GM18498 (cell line): ENCODE results near the gene XPC.

Source experiments
- ATAC-seq: cut with Tn5 transposase; IDR thresholded peaks from one replicate; pipeline ENCODE4 v1.9.1; 2021; ENCODE audit warnings: mild to moderate bottlenecking, moderate library complexity; ENCODE audit not compliant: unreplicated experiment

Gene XPC

DNA sequence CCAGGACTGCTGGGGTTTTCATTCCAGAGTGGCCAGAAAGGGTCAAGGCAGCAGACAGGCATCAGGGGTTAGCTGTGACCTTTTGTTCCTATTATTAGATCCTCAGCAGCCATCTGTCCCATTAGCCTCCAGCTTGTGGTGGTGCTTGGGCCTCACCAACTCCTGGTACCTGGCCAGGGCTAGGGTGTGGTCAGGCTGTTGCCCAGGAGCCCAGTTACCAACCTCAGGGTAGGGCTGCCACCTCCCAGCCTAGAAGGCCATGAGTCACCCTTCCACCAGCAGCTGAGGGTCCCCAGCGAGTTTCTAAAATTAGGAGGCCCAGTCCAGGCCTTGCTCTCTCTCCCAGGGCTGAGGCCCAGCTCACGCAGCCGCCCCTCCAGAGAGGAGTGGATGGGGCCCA, 41.4 kb downstream of the XPC start:
- ATAC-seq = no peak

GRCh38 chr3:14135581-14135980, 42.8 kb downstream of the XPC start:
- no peak for ATAC-seq

- ATAC-seq = no peak
These were observed 44.1 kb downstream of the XPC start for GRCh38 chr3:14134291-14134690.

DNA sequence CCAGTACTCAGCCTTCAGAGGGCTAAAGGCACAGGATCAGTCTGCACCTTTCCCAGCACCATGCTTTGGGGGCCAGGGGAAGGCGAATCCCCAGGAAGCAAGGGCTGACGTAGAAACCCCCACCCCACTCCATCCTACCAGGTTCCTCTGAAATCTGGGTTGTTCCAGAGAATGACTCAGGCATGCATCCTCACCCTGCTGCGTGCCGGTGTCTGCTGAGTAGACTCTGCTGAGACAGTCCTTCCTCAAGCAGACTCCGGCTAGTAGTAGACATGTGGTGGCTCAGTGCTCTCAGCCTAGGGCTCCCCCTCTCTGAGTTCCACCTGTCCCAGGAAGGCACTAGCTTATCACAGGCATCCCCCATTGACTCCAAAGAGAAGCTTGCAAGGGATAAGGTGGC, 44.5 kb downstream of the XPC start:
- ATAC-seq = no peak

GRCh38 chr3:14133188-14133800, 45.1 kb downstream of the XPC start:
- ATAC-seq = no peak

DNA sequence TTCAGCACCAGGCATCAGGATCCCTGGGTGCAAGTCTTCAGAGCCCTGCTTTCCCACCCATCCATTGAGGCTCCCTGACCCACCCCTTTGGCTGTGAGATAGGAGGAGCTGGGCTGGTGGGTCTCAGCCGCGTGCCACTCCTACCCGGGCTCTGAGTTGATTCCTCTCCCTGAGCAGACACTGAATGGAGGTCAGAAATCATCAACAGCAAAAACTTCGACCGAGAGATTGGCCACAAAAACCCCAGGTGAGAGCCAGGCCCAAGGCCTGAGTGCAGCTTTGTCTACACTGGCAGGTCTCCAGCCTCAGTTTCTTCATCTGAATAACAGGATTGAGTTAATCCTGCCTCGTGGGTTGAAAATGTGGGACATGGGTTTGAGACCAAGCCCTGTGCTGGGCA, 45.7 kb downstream of the XPC start:
- no peak for ATAC-seq

DNA sequence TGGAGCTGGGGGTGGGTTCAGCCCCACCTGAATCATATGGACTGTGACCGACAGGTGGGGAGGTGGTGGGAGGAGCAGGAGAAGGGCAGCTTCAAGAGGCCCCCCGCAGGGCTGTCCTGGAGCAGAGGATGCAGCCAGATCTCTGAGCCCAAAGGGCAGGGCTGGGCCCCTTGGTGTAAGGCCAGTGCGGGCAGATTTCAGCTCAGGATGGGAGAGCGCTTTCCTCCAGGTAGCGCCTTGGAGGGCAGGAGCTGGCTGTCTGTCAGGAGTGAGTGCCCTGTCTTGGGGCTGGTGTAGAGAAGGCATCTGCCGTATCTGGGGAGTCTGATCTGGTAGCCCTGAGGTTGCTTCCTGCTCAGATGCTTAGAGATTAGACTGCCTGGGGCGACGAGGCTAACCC, 46.3 kb downstream of the XPC start:
- ATAC-seq = no peak

GRCh38 chr3:14131134-14131533, 47.3 kb downstream of the XPC start:
- no peak for ATAC-seq

DNA sequence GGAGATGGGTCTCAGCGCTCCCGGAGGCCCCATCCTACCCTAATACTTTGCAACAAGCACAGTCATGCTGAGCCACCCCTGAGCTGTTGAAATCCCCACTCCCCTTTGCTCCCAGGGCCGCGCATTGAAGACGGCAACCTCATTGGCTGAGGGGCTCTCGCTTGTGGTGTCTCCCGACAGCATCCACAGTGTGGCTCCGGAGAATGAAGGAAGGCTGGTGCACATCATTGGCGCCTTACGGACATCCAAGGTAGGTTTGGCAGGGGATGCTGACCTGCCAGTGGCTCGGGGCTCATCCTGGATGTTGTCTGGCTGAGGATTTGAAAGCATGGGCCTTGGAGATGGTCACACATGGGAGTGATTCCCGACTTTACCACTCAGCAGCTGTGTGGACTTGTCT, 47.7 kb downstream of the XPC start:
- ATAC-seq = no peak

GRCh38 chr3:14130230-14130629, 48.2 kb downstream of the XPC start:
- no peak for ATAC-seq

DNA sequence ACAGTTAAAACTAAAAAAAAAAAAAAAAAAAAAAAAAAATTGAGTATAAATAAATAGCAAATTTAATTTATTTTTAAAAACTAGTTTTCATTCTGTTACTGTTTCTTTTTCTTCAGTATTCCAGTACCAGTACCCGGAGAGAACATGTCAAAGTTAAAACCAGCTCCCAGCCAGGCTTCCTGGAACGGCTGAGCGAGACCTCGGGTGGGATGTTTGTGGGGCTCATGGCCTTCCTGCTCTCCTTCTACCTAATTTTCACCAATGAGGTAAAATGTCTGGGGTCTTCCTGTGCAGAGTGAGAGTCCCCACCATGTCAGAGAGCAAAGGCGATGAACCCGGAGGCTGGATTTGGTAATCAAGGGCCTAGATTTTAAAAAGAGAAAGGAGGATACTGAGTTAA, 49.1 kb downstream of the XPC start:
- no peak for ATAC-seq

GRCh38 chr3:14128724-14129123, 49.7 kb downstream of the XPC start:
- ATAC-seq = no peak

DNA sequence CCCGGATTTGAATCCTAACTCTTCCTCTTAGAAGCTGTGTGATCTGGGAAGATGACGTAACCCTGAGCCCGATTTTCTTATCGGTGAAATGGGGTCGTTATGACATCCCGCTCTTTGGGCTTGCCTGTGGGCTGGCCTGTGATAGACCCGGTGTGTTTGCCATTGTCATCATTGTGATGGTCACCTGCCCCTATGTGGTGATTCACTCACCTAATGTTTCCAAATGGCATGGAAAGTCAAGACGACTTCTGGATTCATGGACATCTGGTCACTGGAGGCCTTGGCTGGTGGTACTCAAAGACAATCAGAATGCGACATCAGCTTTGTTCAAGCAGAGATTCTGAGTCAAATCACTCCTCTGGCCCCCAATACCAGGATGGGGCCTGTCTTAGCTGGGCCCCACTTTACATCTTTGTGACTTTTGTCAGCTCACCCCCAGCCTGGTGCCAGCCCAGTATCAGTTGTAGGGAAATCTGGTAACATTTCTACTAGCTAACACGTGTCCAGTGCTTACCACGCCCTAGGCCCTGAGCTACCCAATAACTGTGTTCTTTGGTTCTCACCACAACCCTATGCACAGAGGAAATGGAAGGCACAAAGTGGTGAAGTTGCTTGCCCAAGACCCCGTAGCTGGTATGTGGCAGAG, 50.8 kb downstream of the XPC start:
- no peak for ATAC-seq

- ATAC-seq = no peak
These were observed 51.4 kb downstream of the XPC start for GRCh38 chr3:14126887-14127505.

- no peak for ATAC-seq
These were observed 52.1 kb downstream of the XPC start for GRCh38 chr3:14126017-14126886.

DNA sequence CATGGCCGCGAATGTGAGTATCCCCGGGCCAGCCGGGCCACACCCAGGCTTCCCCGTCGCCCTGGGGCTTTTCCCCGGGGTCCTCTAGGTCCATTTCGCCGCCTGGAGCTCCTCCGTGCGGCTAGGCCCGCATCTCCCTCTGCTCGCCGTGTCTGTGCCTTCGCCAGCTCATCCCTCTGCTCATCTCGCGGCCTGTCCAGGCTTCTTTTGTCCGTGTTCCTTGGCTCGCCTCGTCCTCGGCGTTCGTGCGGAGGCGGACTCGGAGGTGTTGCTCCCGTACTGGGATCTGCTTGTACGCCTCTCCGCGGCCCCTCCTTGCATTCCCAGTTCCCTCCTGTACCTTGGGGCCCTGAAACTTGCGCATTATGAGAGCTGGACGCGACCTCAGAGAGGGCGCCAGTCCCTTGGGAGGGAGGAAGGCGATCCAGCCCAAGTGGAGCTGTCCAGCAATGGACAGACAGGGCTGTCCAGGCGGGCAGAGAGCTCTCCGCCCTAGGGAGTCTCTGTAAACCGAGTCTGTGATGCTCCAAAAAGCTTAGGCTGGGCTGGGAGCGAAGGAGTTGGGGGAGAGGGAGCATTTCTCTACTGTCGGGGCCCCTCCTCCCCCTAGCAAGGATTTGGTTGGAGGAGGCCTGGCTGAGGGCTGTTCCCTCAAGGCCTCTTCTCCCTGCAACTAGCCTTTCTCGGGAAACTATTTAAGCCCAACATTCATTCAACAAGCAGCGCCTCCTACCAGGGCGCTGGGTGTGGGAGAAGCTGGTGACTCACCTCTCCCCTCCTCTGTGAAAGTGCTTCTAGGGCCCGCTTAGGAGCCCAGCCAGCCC, 53.0 kb downstream of the XPC start:
- ATAC-seq = peak; percentile 26

DNA sequence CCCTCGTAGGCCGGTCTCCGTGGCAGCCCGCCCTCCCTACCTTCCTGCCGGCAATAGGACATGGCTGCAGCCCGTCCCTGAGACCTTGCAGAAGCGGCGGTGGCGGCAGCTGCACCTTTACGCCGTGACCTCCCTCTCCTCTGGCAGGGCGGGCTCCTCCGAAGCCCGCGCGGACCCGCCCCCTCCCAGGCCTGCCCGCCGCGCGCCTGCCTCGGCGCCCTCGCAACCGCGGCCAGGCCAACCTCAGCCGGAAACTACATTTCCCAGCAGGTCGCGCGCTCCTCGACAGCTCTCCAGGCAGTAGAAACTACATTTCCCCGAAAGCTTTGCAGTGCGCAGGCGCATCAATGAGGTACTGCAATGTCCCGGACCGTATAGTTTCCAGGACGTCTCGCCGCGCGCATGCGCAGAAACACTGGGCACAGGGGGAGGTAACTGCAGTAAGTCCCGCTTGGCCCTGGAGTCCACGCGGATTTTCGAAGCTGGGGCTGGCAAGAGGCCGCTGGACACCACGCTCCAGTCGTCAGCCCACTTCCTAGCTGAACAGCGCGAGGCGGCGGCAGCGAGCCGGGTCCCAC, 53.7 kb downstream of the XPC start, which contains the start of the genes CHCHD4 and TMEM43:
Gene CHCHD4 (minus strand): TSS at position 256 of the 578 bp plus-strand sequence. CDS start 194 bp downstream, at position 62.
Gene TMEM43 (plus strand): TSS at position 438 of the 578 bp plus-strand sequence. CDS start 142 bp downstream, outside the sequence.
- ATAC-seq = peak; percentile 86

DNA sequence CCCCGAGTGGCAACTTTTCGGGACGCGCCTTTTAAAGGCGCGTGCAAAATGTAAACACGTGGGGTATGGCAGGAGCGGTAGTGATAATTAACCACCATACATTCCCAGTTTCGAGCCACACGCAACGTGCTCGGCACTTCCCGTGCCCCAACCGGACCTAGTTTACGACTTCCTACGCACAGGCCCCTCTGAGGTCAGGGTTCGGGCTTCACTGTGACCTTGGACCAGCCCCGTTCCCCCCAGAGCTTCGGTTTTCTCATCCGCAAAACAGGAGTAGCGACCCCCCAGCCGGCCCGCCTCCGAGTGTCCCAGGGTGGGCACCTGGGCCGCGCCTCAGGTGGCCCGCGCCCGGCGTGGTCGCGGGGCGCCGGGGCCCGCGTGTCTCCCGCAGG, 54.2 kb downstream of the XPC start:
- ATAC-seq = peak; percentile 40

DNA sequence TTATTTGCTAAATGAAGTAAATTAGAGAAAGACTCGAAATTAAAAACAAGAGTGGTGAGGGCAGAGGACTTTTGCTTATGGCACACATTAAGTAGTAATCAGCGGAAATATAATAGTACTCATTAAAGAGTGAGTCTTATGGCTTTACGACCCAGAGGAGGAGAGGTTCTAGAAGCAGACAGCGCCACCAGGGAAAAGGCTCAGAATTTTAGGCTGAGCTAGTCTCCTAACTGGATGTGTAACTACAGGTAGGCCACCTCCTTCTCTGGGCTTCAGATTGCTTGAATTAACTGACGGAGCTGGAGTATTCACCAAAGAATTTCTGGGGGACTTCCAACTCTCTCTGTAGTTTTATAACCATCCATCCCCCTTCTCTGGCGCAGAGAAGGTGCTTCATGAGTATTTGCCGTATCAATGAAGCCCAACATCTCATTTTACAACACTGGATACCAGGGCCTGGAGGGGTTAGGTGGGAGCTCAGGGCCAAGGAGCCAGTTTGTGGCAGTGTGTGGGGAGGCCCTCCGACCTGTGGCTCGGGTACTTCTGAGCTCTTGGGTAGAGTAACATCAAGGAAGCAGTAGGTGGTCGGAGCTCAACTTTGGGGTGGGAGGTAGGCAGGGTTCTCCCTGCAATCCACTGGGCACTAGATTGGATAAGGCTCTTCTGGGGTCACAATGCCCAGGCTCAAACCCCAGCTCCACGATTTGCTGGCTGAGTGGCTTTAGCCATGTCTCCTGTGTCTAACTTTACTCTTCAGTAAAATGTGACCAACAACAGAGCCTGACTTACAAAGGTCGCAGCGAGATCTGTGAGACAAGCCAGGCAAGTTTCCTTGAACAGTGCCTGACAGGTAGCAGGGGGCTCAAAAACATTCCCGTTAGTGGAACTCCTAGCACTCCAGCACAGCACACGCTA, 54.8 kb downstream of the XPC start:
- no peak for ATAC-seq
